ENCODE data around the gene SNRPD3.

The SNRPD3 gene

GRCh38 chr22:24585927-24586546 lies 30.2 kb downstream of the SNRPD3 start:
- in situ Hi-C loops (cut with HindIII; ENCODE audit: low sequenced_read_pairs), result no loop called here
- no peak overlapping the region for H3K4me3 ChIP-seq (ENCODE audit: low read depth, low read length)
- no peak for DNase-seq (ENCODE audit: low read depth, low spot score)
- no peak for TF ChIP-seq CTCF (IDR thresholded peaks at IDR 0.05; ENCODE audit: low read depth, low read length)

GRCh38 chr22:24587251-24587650 lies 31.5 kb downstream of the SNRPD3 start:
- H3K4me3 ChIP-seq (ENCODE audit: low read depth, low read length), result no peak overlapping the region
- in situ Hi-C loops (cut with HindIII; ENCODE audit: low sequenced_read_pairs), result no loop called here
- no peak for TF ChIP-seq CTCF (IDR thresholded peaks at IDR 0.05; ENCODE audit: low read depth, low read length)
- DNase-seq (ENCODE audit: low read depth, low spot score), result no peak

DNA sequence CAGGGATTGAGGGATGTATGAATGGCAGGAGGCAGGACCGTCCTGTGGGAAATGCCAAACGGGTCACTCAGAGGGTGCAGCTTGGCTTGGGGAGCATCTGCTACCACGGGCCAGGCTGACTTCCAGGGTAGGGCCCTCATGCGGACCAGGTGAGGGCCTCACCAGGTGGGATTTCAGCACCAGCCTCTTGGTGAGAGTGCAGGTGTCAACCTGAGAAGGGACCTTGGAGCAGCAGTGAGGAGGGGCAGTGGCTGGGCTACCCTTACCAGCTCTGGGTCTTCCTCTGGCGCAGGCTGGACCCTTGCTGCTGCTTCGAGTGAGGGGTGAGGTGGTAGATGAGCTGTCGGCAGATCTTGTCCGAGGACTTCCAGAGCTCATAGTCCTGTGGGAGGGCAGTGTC lies 32.1 kb downstream of the SNRPD3 start:
- in situ Hi-C loops (cut with HindIII; ENCODE audit: low sequenced_read_pairs), result no loop called here
- TF ChIP-seq CTCF (IDR thresholded peaks at IDR 0.05; ENCODE audit: low read depth, low read length), result no peak
- no peak overlapping the region for H3K4me3 ChIP-seq (ENCODE audit: low read depth, low read length)
- DNase-seq (ENCODE audit: low read depth, low spot score), result no peak

- H3K4me3 ChIP-seq (ENCODE audit: low read depth, low read length), result no peak overlapping the region
- no peak for TF ChIP-seq CTCF (IDR thresholded peaks at IDR 0.05; ENCODE audit: low read depth, low read length)
- in situ Hi-C loops (cut with HindIII; ENCODE audit: low sequenced_read_pairs), result no loop called here
- DNase-seq (ENCODE audit: low read depth, low spot score), result peak; percentile 39
These were observed 32.6 kb downstream of the SNRPD3 start for GRCh38 chr22:24588381-24588756.

DNA sequence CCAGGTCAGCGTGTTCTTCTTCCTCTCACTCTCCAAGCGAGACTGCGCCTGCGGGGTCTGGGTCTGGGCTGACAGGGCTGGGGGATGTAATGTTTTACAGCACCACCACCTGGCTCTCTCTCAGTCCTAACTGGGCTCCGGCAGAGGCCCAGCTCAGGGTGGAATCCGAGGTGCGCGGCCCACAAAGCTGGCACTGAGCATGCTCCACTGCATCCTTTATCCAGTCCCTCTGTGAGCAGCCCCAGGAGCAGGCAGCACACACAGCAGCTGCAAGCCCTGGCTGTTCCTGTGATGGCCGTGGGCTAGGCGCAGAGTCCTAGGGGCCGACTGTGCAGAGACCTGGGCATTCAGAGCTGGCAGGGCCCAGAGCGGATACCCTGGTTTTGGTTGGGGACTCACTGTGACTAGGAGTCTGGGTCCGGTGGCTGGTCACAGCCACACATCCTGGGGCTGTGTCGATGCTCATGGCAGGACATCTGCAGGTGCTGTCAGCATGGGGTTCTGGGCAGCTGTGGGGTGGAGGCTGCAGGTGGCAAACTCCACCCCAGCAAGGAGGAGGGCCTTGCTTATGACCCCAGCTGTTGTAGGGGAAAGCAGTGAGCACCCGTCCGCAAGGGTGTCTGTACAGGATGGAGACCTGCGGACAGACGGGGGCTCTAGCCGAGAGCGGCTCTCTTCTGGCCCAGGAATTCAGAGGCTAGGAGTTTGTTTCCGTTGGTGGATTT lies 33.1 kb downstream of the SNRPD3 start:
- DNase-seq (ENCODE audit: low read depth, low spot score), result no peak
- no peak for TF ChIP-seq CTCF (IDR thresholded peaks at IDR 0.05; ENCODE audit: low read depth, low read length)
- in situ Hi-C loops (cut with HindIII; ENCODE audit: low sequenced_read_pairs), result no loop called here
- H3K4me3 ChIP-seq (ENCODE audit: low read depth, low read length), result no peak overlapping the region

DNA sequence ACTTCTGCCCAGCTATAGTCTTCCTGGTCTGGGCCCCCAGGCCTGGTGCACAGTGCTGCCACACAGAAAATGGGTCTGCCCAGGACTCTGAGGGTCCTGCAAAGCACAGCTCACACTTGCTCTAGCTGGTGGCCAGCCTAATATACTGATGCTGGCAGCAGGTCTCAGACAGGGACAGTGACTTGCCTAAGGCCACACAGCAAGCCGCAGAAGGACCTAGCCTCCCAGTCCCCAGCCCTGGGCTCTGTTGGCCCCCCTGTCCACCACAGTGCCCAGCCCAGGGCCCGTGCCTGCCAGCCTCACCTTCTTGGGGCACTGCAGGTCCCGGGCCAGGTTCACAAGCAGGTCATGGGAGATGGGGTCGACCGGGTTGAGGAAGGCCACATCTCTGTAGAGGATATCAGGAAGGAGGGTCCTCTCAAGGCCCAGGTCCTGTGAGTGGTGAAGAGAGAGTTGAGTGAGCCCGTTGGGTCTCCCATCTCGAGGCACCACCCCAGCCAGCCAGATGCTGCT lies 33.8 kb downstream of the SNRPD3 start:
- no peak overlapping the region for H3K4me3 ChIP-seq (ENCODE audit: low read depth, low read length)
- no peak for DNase-seq (ENCODE audit: low read depth, low spot score)
- TF ChIP-seq CTCF (IDR thresholded peaks at IDR 0.05; ENCODE audit: low read depth, low read length), result no peak
- in situ Hi-C loops (cut with HindIII; ENCODE audit: low sequenced_read_pairs), result no loop called here
